ENCODE results near the gene IGF2R.
"Not testable (repeated sequence)": the region's sequence is repeated elsewhere in the genome, so short reads cannot be mapped to it uniquely, and the experiment has no call there.

IGF2R gene

GRCh38 chr6:159957071-159957673 is 11.7 kb upstream of the IGF2R start:
- H3K9me3 ChIP-seq (ENCODE audit: control insufficient read depth, low read length) = no peaks in the 10 kb centered on the region
- H3K4me1 ChIP-seq (ENCODE audit: control insufficient read depth, insufficient read depth, low read length) = no peaks in the 10 kb centered on the region
- H3K27me3 ChIP-seq (ENCODE audit: control insufficient read depth, insufficient read depth, low read length) = no peaks in the 10 kb centered on the region
- H3K4me3 ChIP-seq (ENCODE audit: low read length) = no peak overlapping the region
- H3K36me3 ChIP-seq (ENCODE audit: control insufficient read depth, insufficient read depth, low read length) = no peaks in the 10 kb centered on the region
- H3K9ac ChIP-seq (ENCODE audit: low read length) = no peak overlapping the region

GRCh38 chr6:159959165-159959975 is 9.5 kb upstream of the IGF2R start:
- no peaks in the 10 kb centered on the region for H3K9me3 ChIP-seq (ENCODE audit: control insufficient read depth, low read length)
- no peaks in the 10 kb centered on the region for H3K4me1 ChIP-seq (ENCODE audit: control insufficient read depth, insufficient read depth, low read length)
- H3K9ac ChIP-seq (ENCODE audit: low read length) = no peak overlapping the region
- H3K27me3 ChIP-seq (ENCODE audit: control insufficient read depth, insufficient read depth, low read length) = no peaks in the 10 kb centered on the region
- no peaks in the 10 kb centered on the region for H3K36me3 ChIP-seq (ENCODE audit: control insufficient read depth, insufficient read depth, low read length)
- H3K4me3 ChIP-seq (ENCODE audit: low read length) = no peak overlapping the region

DNA sequence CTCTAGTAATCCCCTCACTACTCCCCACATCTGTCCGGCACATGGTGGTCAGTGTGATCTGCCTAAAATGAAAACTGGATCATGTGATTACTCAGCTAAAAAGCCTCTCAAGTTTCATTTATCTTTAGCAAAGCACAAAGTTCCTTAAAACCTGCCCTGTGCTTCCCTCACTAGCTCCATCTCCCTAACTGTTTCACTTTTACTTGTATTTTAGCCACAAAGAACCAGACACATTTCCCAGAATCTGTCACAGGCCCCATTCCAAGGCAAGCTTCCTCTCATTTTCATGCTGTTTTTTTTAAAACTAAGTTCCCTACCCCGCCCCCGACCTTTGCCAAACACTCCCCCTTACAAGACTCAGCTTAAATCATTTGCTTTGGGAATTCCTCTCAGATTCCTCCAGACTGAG is 8.9 kb upstream of the IGF2R start:
- no peak overlapping the region for H3K9ac ChIP-seq (ENCODE audit: low read length)
- no peak overlapping the region for H3K4me3 ChIP-seq (ENCODE audit: low read length)
- H3K9me3 ChIP-seq (ENCODE audit: control insufficient read depth, low read length) = no peaks in the 10 kb centered on the region
- H3K4me1 ChIP-seq (ENCODE audit: control insufficient read depth, insufficient read depth, low read length) = no peaks in the 10 kb centered on the region
- no peaks in the 10 kb centered on the region for H3K27me3 ChIP-seq (ENCODE audit: control insufficient read depth, insufficient read depth, low read length)
- no peaks in the 10 kb centered on the region for H3K36me3 ChIP-seq (ENCODE audit: control insufficient read depth, insufficient read depth, low read length)

GRCh38 chr6:159960485-159960884 is 8.4 kb upstream of the IGF2R start:
- Histone ChIP-seq H3K4me1 (ENCODE audit: control insufficient read depth, insufficient read depth, low read length) (no peaks in the 10 kb centered on the region), H3K9ac (ENCODE audit: low read length) (no peak overlapping the region), H3K27me3 (ENCODE audit: control insufficient read depth, insufficient read depth, low read length) (no peaks in the 10 kb centered on the region)

DNA sequence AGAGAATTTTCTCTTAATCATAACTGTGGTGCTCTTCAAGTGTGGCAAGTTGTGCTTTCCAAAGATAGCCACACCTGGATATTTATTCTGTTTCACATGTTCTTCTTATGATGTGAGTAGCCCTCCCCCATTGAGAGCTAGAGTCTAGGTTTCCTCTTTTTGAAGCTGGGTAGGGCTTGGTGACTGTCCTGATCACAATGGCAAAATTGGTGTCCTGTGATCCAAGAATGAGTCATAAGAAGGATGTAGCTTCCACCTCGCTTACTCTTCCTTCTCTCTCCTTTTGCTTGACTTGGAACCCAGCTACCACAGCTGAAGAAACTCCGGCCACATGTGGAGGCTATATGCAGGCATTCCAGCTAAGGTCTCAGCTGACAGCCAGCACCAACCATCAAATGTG is 7.4 kb upstream of the IGF2R start:
- Histone ChIP-seq H3K27me3 (ENCODE audit: control insufficient read depth, insufficient read depth, low read length) (no peaks in the 10 kb centered on the region), H3K4me3 (ENCODE audit: low read length) (no peak overlapping the region), H3K9ac (ENCODE audit: low read length) (no peak overlapping the region), H3K9me3 (ENCODE audit: control insufficient read depth, low read length) (no peaks in the 10 kb centered on the region), H3K36me3 (ENCODE audit: control insufficient read depth, insufficient read depth, low read length) (no peaks in the 10 kb centered on the region), H3K4me1 (ENCODE audit: control insufficient read depth, insufficient read depth, low read length) (peaks cover 5% of the 10 kb centered on the region)

More at GRCh38 chr6:159960485-159960884, 8.4 kb upstream of the IGF2R start:
- no peaks in the 10 kb centered on the region for H3K9me3 ChIP-seq (ENCODE audit: control insufficient read depth, low read length)
- H3K36me3 ChIP-seq (ENCODE audit: control insufficient read depth, insufficient read depth, low read length) = no peaks in the 10 kb centered on the region
- H3K4me3 ChIP-seq (ENCODE audit: low read length) = no peak overlapping the region

DNA sequence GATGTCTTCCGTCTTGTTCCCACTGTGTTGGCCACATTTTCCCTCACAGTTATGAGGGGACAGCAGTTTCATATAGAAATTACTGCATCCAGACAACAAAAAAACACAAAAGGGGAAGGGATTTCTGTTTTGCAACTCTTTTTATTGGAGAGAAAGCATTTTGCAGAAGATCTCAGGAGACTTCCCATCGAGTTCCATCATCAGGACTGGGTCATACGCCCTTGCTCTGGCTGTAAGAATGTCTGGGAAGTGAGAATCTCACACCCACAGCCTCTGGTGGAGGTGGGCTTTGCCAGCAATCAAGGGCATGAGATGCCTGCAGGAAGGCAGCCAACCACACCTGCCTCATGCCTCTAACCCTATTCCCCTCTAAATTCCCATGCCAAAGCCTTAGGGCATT is 5.8 kb upstream of the IGF2R start:
- Histone ChIP-seq H3K36me3 (ENCODE audit: control insufficient read depth, insufficient read depth, low read length) (no peaks in the 10 kb centered on the region), H3K4me1 (ENCODE audit: control insufficient read depth, insufficient read depth, low read length) (peaks cover 7% of the 10 kb centered on the region), H3K9ac (ENCODE audit: low read length) (no peak overlapping the region), H3K4me3 (ENCODE audit: low read length) (no peak overlapping the region), H3K9me3 (ENCODE audit: control insufficient read depth, low read length) (no peaks in the 10 kb centered on the region), H3K27me3 (ENCODE audit: control insufficient read depth, insufficient read depth, low read length) (no peaks in the 10 kb centered on the region)

GRCh38 chr6:159964046-159964445 is 4.8 kb upstream of the IGF2R start:
- H3K9me3 ChIP-seq (ENCODE audit: control insufficient read depth, low read length) = no peaks in the 10 kb centered on the region
- no peak overlapping the region for H3K4me3 ChIP-seq (ENCODE audit: low read length)

DNA sequence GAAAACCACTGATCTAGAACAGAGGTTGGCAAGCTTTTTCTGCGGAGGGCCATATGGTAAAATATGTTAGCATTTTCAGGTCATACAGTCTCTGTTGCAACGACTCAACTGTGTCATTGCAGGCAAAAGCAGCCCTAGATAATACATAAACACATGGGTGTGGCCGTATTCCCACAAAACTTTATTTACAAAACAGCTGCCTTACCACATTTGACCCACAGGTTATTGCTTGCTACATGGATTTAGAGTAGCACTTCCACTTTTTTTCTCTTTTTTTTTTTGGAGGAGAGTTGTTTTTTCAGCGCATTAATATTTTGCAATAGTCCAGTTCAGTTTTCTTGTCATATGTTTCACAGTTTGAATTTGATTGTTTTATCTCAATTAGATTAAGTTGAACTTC is 2.5 kb upstream of the IGF2R start:
- no peaks in the 10 kb centered on the region for H3K36me3 ChIP-seq (ENCODE audit: control insufficient read depth, insufficient read depth, low read length)
- peaks cover 11% of the 10 kb centered on the region for H3K4me1 ChIP-seq (ENCODE audit: control insufficient read depth, insufficient read depth, low read length)
- H3K9ac ChIP-seq (ENCODE audit: low read length) = no peak overlapping the region
- no peak overlapping the region for H3K4me3 ChIP-seq (ENCODE audit: low read length)
- H3K9me3 ChIP-seq (ENCODE audit: control insufficient read depth, low read length) = no peaks in the 10 kb centered on the region
- H3K27me3 ChIP-seq (ENCODE audit: control insufficient read depth, insufficient read depth, low read length) = no peaks in the 10 kb centered on the region

More at GRCh38 chr6:159964046-159964445, 4.8 kb upstream of the IGF2R start:
- Histone ChIP-seq H3K27me3 (ENCODE audit: control insufficient read depth, insufficient read depth, low read length) (no peaks in the 10 kb centered on the region), H3K4me1 (ENCODE audit: control insufficient read depth, insufficient read depth, low read length) (peaks cover 11% of the 10 kb centered on the region), H3K9ac (ENCODE audit: low read length) (no peak overlapping the region), H3K36me3 (ENCODE audit: control insufficient read depth, insufficient read depth, low read length) (no peaks in the 10 kb centered on the region)

GRCh38 chr6:159966981-159967380 is 1.9 kb upstream of the IGF2R start:
- Histone ChIP-seq H3K4me3 (ENCODE audit: low read length) (no peak overlapping the region), H3K36me3 (ENCODE audit: control insufficient read depth, insufficient read depth, low read length) (no peaks in the 10 kb centered on the region), H3K4me1 (ENCODE audit: control insufficient read depth, insufficient read depth, low read length) (peaks cover 11% of the 10 kb centered on the region)

DNA sequence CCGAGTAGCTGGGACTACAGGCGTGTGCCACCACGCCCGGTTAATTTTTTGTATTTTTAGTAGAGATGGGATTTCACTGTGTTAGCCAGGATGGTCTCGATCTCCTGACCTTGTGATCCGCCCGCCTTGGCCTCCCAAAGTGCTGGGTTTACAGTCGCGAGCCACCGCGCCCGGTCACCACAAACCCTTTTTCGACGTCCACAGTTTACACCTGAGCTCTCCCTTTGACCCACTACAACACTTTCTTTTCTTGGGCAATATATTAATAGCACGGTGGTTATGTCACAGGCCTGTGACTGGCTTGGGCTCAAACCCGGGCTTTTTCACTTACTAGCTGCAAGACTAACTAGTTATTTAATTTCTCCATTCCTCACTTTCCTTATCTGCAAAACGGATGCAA is 1.3 kb upstream of the IGF2R start:
- H3K9ac ChIP-seq (ENCODE audit: low read length); H3K4me3 ChIP-seq (ENCODE audit: low read length); H3K9me3 ChIP-seq (ENCODE audit: control insufficient read depth, low read length); H3K36me3 ChIP-seq (ENCODE audit: control insufficient read depth, insufficient read depth, low read length); H3K27me3 ChIP-seq (ENCODE audit: control insufficient read depth, insufficient read depth, low read length): not testable (repeated sequence)
- peaks cover 12% of the 10 kb centered on the region for H3K4me1 ChIP-seq (ENCODE audit: control insufficient read depth, insufficient read depth, low read length)

More at GRCh38 chr6:159966981-159967380, 1.9 kb upstream of the IGF2R start:
- H3K27me3 ChIP-seq (ENCODE audit: control insufficient read depth, insufficient read depth, low read length) = no peaks in the 10 kb centered on the region
- no peaks in the 10 kb centered on the region for H3K9me3 ChIP-seq (ENCODE audit: control insufficient read depth, low read length)
- H3K9ac ChIP-seq (ENCODE audit: low read length) = no peak overlapping the region

GRCh38 chr6:159969204-159969912 is 476 bp downstream of the IGF2R start:
- Histone ChIP-seq H3K36me3 (ENCODE audit: control insufficient read depth, insufficient read depth, low read length) (no peaks in the 10 kb centered on the region), H3K4me1 (ENCODE audit: control insufficient read depth, insufficient read depth, low read length) (peaks cover 21% of the 10 kb centered on the region), H3K9ac (ENCODE audit: low read length) (peak overlapping the region; percentile 74), H3K9me3 (ENCODE audit: control insufficient read depth, low read length) (no peaks in the 10 kb centered on the region), H3K27me3 (ENCODE audit: control insufficient read depth, insufficient read depth, low read length) (no peaks in the 10 kb centered on the region), H3K4me3 (ENCODE audit: low read length) (no peak overlapping the region)

- no peak overlapping the region for H3K4me3 ChIP-seq (ENCODE audit: low read length)
- no peaks in the 10 kb centered on the region for H3K27me3 ChIP-seq (ENCODE audit: control insufficient read depth, insufficient read depth, low read length)
- no peaks in the 10 kb centered on the region for H3K36me3 ChIP-seq (ENCODE audit: control insufficient read depth, insufficient read depth, low read length)
- peaks cover 21% of the 10 kb centered on the region for H3K4me1 ChIP-seq (ENCODE audit: control insufficient read depth, insufficient read depth, low read length)
- no peaks in the 10 kb centered on the region for H3K9me3 ChIP-seq (ENCODE audit: control insufficient read depth, low read length)
- peak overlapping the region; percentile 74 for H3K9ac ChIP-seq (ENCODE audit: low read length)
These were observed 1.0 kb downstream of the IGF2R start for GRCh38 chr6:159969921-159970320.

All from mucosa of stomach (tissue), 1 donor.